Mammary epithelial cell (primary cell): ENCODE measurements around the gene ZNF827.

Source experiments
- EZH2 ChIP-seq: IDR thresholded peaks from 2 replicates; pipeline ENCODE4 v1.6.1; 2012; ENCODE audit warnings: low read length, inconsistent platforms, borderline replicate concordance
- TF ChIP-seq, protein P1 (sequence below), 2 donors: IDR thresholded peaks in 1 of 2; conservative IDR thresholded peaks in 1 of 2; 2 replicates each; pipeline ENCODE4 v1.5.1; 2011 to 2012; ENCODE audit warnings: inconsistent platforms in 2 of 2, low read length in 2 of 2, mild to moderate bottlenecking in 2 of 2, control low read depth in 1 of 2, low read depth in 1 of 2; ENCODE audit not compliant: insufficient read depth in 1 of 2; ENCODE audit errors: extremely low read depth in 1 of 2

DNA sequence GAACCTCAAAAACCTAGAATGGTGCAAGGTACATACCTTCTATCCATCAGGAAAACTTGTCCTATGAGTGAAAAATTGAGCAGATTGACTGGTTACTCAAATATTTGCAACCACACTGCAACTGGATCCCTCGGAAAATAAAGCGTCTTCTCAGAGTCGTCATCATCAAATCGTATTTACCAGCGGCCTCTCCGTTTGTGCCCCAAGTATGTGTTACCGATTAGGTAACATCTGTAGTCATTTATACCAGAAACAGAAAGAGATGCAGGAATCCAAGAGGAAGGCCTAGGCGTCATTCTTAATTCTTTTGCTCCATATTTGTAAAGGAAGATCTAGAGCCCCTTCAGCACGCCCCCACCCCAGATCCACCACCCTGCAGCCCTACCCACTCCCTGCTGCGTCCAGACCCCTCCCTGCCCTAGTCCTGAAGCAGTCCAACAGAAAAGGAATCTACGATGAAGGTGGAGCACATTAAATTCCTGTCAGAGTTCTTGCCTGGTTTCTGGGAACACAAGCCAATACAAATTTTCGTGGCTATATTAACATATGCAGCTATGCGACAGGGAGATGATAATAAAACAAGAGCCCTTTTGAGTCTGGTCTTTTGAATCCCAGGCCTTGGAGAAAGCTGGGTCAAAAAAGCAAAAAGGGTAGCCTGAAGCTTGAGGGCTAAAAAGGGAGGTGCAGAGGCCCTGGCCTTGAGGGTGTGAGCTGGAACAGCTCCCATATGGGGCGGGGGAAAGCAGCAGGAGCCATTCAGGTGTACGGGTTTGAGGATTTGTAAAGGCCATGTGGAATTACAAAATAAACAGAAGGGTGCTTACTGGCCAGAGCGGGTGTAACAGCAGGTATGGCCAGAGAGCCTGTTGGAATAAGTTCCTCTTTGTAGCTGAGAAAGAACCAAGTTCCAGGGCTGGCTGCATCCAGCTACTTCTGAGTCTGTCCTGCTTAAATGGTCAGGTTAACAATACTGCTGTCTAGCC lies 77.0 kb downstream of the ZNF827 start:
- TF ChIP-seq, protein P1, sequence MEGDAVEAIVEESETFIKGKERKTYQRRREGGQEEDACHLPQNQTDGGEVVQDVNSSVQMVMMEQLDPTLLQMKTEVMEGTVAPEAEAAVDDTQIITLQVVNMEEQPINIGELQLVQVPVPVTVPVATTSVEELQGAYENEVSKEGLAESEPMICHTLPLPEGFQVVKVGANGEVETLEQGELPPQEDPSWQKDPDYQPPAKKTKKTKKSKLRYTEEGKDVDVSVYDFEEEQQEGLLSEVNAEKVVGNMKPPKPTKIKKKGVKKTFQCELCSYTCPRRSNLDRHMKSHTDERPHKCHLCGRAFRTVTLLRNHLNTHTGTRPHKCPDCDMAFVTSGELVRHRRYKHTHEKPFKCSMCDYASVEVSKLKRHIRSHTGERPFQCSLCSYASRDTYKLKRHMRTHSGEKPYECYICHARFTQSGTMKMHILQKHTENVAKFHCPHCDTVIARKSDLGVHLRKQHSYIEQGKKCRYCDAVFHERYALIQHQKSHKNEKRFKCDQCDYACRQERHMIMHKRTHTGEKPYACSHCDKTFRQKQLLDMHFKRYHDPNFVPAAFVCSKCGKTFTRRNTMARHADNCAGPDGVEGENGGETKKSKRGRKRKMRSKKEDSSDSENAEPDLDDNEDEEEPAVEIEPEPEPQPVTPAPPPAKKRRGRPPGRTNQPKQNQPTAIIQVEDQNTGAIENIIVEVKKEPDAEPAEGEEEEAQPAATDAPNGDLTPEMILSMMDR (conservative IDR thresholded peaks at IDR 0.05 in 1 of 2, IDR thresholded peaks at IDR 0.05 in 1 of 2; ENCODE audit: extremely low read depth in 1 of 2, insufficient read depth in 1 of 2, low read depth in 1 of 2, low read length in 2 of 2), result no peak
- TF ChIP-seq EZH2, result no peak
